NCI-H2227 (cell line): ENCODE data around the gene PHF13.
"Not testable (repeated sequence)": the region's sequence is repeated elsewhere in the genome, so short reads cannot be mapped to it uniquely, and the experiment has no call there.

Source experiments
- DNase-seq: peaks from one replicate; lab custom pipeline; 2025; ENCODE audit not compliant: unreplicated experiment; lab: John Stamatoyannopoulos, UW

The PHF13 gene

DNA sequence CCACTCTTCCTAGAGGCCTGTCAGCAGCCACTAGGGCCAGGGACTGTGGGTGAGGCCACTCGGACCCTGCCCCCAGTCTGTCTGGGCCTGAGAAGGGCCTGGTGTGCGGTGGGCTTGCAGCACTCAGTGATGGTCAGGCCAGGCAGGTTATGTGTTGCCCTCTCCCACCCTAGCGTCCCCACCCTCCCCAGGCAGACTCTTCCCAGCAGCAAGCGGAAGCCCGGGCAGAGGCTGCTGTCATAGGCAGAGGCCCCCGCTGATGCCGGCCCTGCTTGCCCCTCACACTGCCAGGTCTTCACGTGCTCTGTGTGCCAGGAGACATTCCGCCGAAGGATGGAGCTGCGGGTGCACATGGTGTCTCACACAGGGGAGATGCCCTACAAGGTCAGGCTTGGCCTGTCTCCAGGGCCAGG lies 27.1 kb upstream of the PHF13 start:
- no peak for DNase-seq

GRCh38 chr1:6587261-6588005 lies 26.1 kb upstream of the PHF13 start:
- no peak for DNase-seq

DNA sequence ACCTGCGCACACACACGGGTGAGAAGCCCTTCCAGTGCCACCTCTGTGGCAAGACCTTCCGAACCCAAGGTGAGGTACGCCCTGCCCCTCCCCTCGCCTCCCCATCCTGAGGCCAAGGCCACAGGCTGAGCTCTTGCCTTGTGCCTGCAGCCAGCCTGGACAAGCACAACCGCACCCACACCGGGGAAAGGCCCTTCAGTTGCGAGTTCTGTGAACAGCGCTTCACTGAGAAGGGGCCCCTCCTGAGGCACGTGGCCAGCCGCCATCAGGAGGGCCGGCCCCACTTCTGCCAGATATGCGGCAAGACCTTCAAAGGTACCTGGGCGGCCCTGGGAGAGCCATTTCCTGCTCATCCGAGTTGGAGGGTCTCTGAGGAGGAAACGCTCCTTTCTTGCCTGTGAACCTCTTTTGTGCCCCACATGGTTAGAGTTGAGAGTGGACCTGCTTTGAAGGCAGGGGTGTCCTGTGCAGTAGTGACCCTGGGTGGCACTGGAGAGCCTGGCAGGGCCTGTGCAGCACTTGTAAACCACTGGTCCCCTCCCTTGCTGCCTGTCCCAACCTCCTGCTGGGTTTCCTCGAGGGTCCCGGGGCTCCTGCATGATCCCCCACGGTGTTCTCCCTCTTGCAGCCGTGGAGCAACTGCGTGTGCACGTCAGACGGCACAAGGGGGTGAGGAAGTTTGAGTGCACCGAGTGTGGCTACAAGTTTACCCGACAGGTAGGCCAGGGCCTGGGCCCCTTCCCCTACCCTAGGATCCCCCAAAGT lies 25.2 kb upstream of the PHF13 start:
- DNase-seq: no peak

DNA sequence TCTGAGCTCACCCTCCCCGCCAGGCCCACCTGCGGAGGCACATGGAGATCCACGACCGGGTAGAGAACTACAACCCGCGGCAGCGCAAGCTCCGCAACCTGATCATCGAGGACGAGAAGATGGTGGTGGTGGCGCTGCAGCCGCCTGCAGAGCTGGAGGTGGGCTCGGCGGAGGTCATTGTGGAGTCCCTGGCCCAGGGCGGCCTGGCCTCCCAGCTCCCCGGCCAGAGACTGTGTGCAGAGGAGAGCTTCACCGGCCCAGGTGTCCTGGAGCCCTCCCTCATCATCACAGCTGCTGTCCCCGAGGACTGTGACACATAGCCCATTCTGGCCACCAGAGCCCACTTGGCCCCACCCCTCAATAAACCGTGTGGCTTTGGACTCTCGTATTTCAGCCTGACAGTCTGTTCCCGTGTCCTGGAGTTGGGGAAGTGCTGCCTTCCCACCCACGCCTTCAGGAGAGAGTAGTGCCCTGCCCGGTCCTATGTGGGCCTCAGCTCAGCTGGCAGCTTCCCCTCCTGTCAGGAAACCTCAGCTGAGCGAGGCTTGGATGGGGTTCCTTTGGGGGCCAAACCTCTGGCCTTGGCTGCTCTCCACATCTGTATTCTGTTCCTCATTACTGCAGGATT lies 24.5 kb upstream of the PHF13 start:
- no peak for DNase-seq

GRCh38 chr1:6590046-6590445 lies 23.5 kb upstream of the PHF13 start:
- no peak for DNase-seq

GRCh38 chr1:6591222-6591621 lies 22.3 kb upstream of the PHF13 start:
- no peak for DNase-seq

GRCh38 chr1:6591644-6592043 lies 21.9 kb upstream of the PHF13 start:
- no peak for DNase-seq

GRCh38 chr1:6592441-6592840 lies 21.1 kb upstream of the PHF13 start:
- no peak for DNase-seq

DNA sequence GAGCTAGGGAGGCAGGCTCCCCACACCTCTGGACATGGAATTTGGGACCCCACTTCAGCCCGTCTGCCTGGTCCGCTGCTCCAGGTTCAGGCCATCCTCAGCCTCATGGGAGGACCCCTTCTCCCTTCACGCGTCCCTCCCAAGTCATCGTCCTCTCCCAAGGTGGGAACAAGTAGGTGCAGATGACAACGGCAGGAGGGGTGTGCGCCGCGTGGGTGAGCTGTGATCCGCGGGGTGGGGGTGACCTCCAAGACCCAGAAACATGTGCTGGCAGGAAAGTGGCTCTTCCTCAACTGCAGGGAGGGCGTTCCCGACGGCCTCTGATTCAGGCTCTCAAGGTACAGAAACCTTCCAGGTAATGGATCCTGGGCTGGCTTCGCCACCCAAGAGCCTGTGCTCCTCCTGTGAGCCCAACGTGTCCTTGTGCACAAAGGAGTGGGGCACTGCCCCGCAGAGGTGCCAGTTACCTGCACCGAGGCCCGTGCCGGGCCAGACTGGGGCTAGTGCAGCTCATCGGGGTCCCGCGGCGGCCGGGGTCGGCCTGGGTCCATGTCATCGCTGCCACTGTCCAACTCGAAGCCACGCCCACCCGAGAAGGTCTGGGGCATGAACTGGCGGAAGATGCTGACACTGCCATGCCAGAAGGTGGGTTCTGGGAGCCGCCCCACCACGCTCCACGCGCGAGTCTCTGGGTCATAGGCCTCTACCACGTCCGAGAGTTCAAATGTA lies 20.5 kb upstream of the PHF13 start:
- no peak for DNase-seq

DNA sequence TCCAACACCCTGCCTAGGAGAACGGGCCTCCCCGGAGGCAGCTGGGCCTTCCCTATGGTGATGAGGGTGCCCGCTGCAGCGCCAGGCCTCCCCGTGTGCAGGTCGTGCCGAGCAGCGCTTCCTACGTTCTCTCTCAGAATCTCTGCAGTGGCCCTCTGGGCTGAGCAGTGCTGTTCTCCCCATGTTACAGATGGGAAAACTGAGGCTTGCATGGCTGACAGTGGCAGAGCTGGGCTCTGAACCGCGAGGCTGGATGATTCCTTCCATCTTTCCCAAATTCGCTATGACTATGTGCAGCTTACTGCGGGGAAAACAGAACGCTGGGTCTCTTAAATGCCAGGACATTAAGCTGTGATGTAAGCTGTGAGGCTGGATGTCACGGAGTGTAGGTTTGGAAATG lies 19.7 kb upstream of the PHF13 start:
- no peak for DNase-seq

- DNase-seq: peak; percentile 74
Observed at GRCh38 chr1:6594977-6595740, 18.4 kb upstream of the PHF13 start.

DNA sequence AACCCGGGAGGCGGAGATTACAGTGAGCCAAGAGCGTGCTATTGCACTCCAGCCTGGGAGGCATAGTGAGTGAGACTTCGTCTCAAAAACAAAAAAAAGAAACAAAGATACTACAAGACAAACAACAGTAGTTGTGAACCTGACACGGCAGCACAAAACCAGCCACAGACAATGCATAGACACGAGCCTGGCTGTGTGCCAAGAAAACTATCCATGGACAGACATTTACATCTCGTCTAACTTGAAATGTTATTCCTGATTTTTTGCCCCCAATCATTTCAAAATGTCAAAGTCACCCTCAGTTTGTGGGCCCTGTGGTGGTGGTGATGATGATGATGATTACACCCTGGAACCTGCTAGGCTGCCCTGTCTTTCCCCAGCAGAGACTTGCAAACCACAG lies 17.2 kb upstream of the PHF13 start:
- no peak for DNase-seq

DNA sequence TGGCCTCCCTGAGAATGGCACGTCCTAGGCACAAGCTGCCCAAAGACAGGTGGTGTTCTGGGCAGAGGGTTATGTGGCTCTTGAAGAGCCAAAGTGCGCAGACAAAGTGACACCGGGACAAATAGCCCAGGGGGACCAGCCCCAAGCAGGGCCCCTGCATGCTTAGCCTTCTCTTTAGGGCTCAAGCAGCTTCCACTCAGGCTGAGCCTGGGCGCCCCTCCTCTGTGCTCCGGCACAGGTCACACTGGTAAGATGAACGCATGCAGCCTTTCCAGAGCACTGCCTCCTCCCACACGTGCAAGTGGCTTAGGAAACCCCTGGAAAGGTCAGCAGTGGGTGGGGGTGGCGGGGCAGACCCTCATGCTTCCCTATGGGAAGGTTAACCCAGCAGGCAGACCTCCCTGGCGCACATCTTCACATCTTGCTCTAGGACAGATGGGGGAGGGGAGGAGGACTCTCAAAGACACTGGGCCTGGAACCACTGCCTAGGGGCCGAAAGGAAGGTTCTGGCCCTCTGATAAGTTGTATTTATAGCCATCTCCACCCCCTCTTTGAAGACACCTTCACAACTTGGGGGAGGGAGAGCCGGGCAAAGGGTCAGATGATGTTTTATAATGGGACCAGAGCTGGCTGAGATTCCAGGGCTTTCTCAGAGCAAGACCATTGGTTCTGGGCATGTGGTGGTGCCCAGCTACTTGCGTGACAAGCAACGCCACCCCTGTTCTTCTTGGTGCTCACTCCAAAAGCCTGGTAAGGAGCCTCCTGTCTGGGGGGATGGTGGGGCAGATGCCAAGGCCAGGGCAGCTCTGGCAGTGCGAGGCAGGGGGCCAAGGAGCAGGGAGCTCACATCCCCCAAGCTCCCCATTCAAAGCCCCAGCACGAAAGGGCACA lies 16.4 kb upstream of the PHF13 start:
- DNase-seq: no peak

DNA sequence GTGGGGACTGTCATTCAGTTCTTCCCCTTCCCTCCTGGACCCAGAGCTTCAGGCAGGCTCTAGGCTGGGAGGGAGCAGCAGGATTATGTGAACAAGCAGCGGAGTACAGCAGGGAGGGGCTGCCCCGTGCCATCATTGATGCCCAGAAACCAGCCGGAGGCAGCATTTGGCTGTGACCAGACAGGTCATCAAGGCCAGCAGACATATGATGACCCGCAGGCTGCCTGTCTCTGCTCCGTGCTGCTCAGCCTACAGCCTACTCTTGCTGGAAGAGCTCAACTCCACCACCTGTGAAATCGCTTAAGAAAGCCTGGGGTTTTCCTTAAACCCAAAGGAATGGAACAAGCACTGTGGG lies 15.8 kb upstream of the PHF13 start:
- DNase-seq: no peak

DNA sequence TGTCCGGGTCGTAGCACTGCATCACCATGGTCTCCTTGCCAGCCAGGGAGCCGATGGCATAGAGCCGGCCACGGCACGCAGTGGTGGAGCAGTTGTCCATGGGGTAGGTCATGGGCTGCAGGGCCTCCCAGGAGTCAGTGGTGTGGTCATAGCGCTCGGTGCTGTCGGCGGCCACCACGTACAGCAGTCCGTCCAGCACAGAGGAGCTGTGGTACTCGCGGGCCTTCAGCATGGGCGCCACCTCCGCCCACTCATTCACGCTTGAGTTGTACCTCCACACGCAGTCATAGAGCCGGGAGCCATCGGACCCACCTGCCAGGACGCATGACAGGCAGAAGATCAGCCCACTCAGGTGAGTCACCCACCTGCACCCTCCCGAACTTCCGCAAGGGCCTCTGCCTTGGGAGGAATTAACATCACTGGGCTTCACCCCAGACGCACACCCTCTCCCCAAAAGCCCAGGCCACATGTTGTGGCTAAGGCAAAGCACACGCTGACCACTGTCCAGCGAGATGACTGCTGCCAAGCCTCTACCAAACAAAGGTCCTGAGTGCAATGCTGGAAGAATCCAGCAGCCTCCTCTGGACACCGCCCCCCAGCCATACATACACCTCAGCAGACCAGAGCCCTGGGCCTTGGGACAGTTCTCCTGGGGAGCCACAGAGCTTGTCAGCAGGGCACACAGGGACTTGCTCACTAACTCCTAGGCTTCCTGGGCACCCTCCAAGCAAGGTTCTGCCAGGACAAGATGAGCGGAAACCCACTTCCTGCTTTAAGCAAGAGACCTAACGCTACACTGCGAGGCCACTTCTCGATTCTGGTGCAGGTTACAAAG lies 14.2 kb upstream of the PHF13 start:
- no peak for DNase-seq

GRCh38 chr1:6599991-6600390 lies 13.5 kb upstream of the PHF13 start:
- not testable (repeated sequence) for DNase-seq

DNA sequence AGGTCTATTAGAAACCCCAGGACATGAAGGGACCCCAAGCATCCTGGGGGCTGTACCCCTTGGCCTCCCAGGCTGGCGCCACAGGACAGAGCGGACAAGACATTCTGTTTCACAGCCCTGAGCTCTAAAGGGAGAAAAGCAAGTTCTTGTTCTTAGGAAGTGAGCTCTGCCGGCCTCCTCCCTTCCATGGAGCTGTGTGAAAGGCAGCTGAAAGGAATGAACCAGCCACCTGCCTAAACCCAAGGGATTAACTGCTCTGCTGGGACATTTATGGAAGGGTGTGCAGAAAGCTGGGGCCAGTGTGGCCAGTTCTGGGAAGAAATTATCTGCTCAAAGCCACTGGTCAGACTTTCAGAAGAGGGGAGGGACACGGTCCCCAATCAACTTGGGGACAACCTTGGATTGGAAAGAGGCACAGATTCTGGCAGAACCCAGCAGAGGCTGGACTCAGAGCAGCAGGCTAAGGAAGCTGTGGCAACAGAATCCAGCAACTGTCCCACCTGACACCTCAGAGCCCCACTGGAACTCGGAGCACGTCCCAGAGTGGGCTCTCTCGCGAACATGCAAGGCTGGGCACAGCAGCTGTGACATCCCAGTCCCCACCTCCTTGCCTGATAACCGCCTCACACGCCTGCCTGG lies 13.0 kb upstream of the PHF13 start:
- no peak for DNase-seq
